Immature natural killer cell (primary cell): ENCODE measurements around the gene UGT1A4. TPM values are rescaled to one million over a fixed set of nuclear protein-coding genes. Genes with fewer than 3 reads are reported as not detected.
A peak's percentile ranks its signal among the peaks of the same experiment; 100 is the strongest.
"Not testable (repeated sequence)": the region's sequence is repeated elsewhere in the genome, so short reads cannot be mapped to it uniquely, and the experiment has no call there.

Experiments used
- DNase-seq, 3 donors: peaks; one replicate each; pipeline ENCODE4 v3.0.0; 2022; ENCODE audit warnings: mixed read lengths in 1 of 3
- H3K27ac Mint-ChIP-seq, 6 donors: one replicate each; pipeline ENCODE4 v1.8.0; 2020; ENCODE audit warnings: mixed read lengths in 6 of 6, mild to moderate bottlenecking in 5 of 6, inconsistent platforms in 4 of 6, moderate library complexity in 3 of 6
- H3K27me3 Mint-ChIP-seq, 3 donors: one replicate each; pipeline ENCODE4 v1.8.0; 2020 to 2021; ENCODE audit warnings: low read depth in 3 of 3, mild to moderate bottlenecking in 3 of 3, mixed read lengths in 3 of 3, moderate library complexity in 3 of 3, inconsistent platforms in 1 of 3
- H3K36me3 Mint-ChIP-seq, 3 donors: one replicate each; pipeline ENCODE4 v1.8.0; 2020; ENCODE audit warnings: mixed read lengths in 3 of 3, inconsistent platforms in 2 of 3, mild to moderate bottlenecking in 2 of 3
- H3K4me1 Mint-ChIP-seq, 2 donors: one replicate each; pipeline ENCODE4 v1.8.0; 2020; ENCODE audit warnings: inconsistent platforms in 2 of 2, mild to moderate bottlenecking in 2 of 2, mixed read lengths in 2 of 2, moderate library complexity in 1 of 2
- H3K4me3 Mint-ChIP-seq, 5 donors: one replicate each; pipeline ENCODE4 v1.8.0; 2020; ENCODE audit warnings: mild to moderate bottlenecking in 5 of 5, mixed read lengths in 5 of 5, inconsistent platforms in 3 of 5, moderate library complexity in 3 of 5
- H3K9me3 Mint-ChIP-seq, 6 donors: one replicate each; pipeline ENCODE4 v1.8.0; 2020; ENCODE audit warnings: mild to moderate bottlenecking in 6 of 6, mixed read lengths in 6 of 6, inconsistent platforms in 4 of 6, moderate library complexity in 3 of 6
- polyA plus RNA-seq, 3 donors: library from polyadenylated mRNA; unstranded; fragments of 300-500 nt; fragmentation: Illumina TruSeq; gene quantifications; one replicate each; pipeline ENCODE4 v1.2.3, GENCODE V29; 2021

Gene UGT1A4
- polyA plus RNA-seq, 3 donors from 2014 or later = not detected

GRCh38 chr2:233707940-233708644 lies 10.4 kb upstream of the UGT1A4 start:
- Mint-ChIP-seq H3K9me3 (peaks cover 0 to 6% (median 3%) of the 10 kb centered on the region in 6 donors), H3K4me3 (no peak overlapping the region), H3K27ac (no peak overlapping the region), H3K27me3 (peaks cover 0 to 15% (median 2%) of the 10 kb centered on the region in 3 donors), H3K4me1 (no peaks in the 10 kb centered on the region), H3K36me3 (peaks cover 0 to 3% (median 0%) of the 10 kb centered on the region in 3 donors)
- no peak for DNase-seq

GRCh38 chr2:233708942-233709341 lies 9.6 kb upstream of the UGT1A4 start:
- no peak for DNase-seq

GRCh38 chr2:233711312-233712008 lies 7.1 kb upstream of the UGT1A4 start:
- H3K4me1 Mint-ChIP-seq = no peaks in the 10 kb centered on the region
- no peaks in the 10 kb centered on the region for H3K36me3 Mint-ChIP-seq
- H3K4me3 Mint-ChIP-seq = no peak overlapping the region
- peaks cover 0 to 2% (median 0%) of the 10 kb centered on the region in 6 donors for H3K9me3 Mint-ChIP-seq
- no peak overlapping the region for H3K27ac Mint-ChIP-seq
- DNase-seq = peak; percentile 41 to 48 (median 46)
- H3K27me3 Mint-ChIP-seq = peaks cover 0 to 19% (median 2%) of the 10 kb centered on the region in 3 donors

More at GRCh38 chr2:233708942-233709341, 9.6 kb upstream of the UGT1A4 start:
- no peak overlapping the region for H3K4me3 Mint-ChIP-seq
- no peak overlapping the region for H3K27ac Mint-ChIP-seq
- peaks cover 0 to 3% (median 0%) of the 10 kb centered on the region in 3 donors for H3K36me3 Mint-ChIP-seq
- H3K9me3 Mint-ChIP-seq = peaks cover 0 to 6% (median 3%) of the 10 kb centered on the region in 6 donors
- no peaks in the 10 kb centered on the region for H3K4me1 Mint-ChIP-seq
- H3K27me3 Mint-ChIP-seq = peaks cover 0 to 20% (median 2%) of the 10 kb centered on the region in 3 donors

GRCh38 chr2:233712611-233713261 lies 5.8 kb upstream of the UGT1A4 start, which contains the start of gene UGT1A5:
UGT1A5 (plus strand) TSS chr2:233712907; CDS start chr2:233712992, 85 bp downstream.
- H3K9me3 Mint-ChIP-seq = peaks cover 0 to 2% (median 0%) of the 10 kb centered on the region in 6 donors
- peaks cover 0 to 15% (median 2%) of the 10 kb centered on the region in 3 donors for H3K27me3 Mint-ChIP-seq
- H3K27ac Mint-ChIP-seq = no peak within 1 kb of the TSS

GRCh38 chr2:233713262-233713615 lies 5.3 kb upstream of the UGT1A4 start:
- H3K36me3 Mint-ChIP-seq = no peaks in the 10 kb centered on the region
- no peaks in the 10 kb centered on the region for H3K4me1 Mint-ChIP-seq
- no peak overlapping the region for H3K4me3 Mint-ChIP-seq
- H3K9me3 Mint-ChIP-seq = peaks cover 0 to 2% (median 0%) of the 10 kb centered on the region in 6 donors
- DNase-seq = no peak
- H3K27me3 Mint-ChIP-seq = peaks cover 0 to 15% (median 4%) of the 10 kb centered on the region in 3 donors
- no peak overlapping the region for H3K27ac Mint-ChIP-seq

More at GRCh38 chr2:233712611-233713261, 5.8 kb upstream of the UGT1A4 start, which contains the start of gene UGT1A5:
- H3K4me1 Mint-ChIP-seq = no peaks in the 10 kb centered on the region
- no peak within 1 kb of the TSS for H3K4me3 Mint-ChIP-seq
- no peaks in the 10 kb centered on the region for H3K36me3 Mint-ChIP-seq
- DNase-seq = no peak

GRCh38 chr2:233714121-233714520 lies 4.4 kb upstream of the UGT1A4 start:
- DNase-seq = no peak
- H3K9me3 Mint-ChIP-seq = peaks cover 0 to 4% (median 0%) of the 10 kb centered on the region in 6 donors
- no peak overlapping the region for H3K4me3 Mint-ChIP-seq
- no peaks in the 10 kb centered on the region for H3K36me3 Mint-ChIP-seq
- H3K4me1 Mint-ChIP-seq = no peaks in the 10 kb centered on the region
- H3K27ac Mint-ChIP-seq = no peak overlapping the region
- peaks cover 1 to 13% (median 7%) of the 10 kb centered on the region in 3 donors for H3K27me3 Mint-ChIP-seq

- Mint-ChIP-seq H3K27me3 (peaks cover 2 to 15% (median 8%) of the 10 kb centered on the region in 3 donors), H3K4me1 (no peaks in the 10 kb centered on the region), H3K36me3 (no peaks in the 10 kb centered on the region), H3K4me3 (no peak within 1 kb of the TSS), H3K27ac (no peak within 1 kb of the TSS), H3K9me3 (no peaks in the 10 kb centered on the region)
- no peak for DNase-seq
Observed at GRCh38 chr2:233728723-233729301, 10.3 kb downstream of the UGT1A4 start, which contains the start of gene UGT1A3. UGT1A3 (plus strand) TSS chr2:233729042; CDS start chr2:233729127, 85 bp downstream.

- H3K27me3 Mint-ChIP-seq = peaks cover 3 to 28% (median 11%) of the 10 kb centered on the region in 3 donors
- not testable (repeated sequence) for H3K4me1 Mint-ChIP-seq, H3K36me3 Mint-ChIP-seq, H3K4me3 Mint-ChIP-seq, H3K27ac Mint-ChIP-seq, DNase-seq, H3K9me3 Mint-ChIP-seq
Observed at GRCh38 chr2:233736868-233737653, 18.5 kb downstream of the UGT1A4 start.

DNA sequence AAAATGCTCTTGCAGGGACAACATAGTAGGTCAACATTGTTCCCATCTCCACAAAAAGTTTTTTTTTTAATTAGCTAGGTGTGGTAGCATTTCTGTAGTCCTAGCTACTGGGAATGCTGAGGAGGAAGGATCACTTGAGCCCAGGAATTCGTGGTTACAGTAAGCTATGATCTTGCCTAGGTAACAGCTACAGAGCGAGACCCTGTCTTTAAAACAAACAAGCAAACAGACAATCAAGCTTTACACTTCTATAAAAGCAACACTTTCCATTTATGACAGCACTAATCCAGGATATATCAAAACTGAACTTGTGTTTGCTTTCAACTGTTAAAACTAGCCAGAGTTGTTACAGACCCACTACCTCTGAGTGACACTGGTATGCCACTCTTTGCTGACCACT lies 22.3 kb downstream of the UGT1A4 start:
- no peak for DNase-seq
- H3K9me3 Mint-ChIP-seq = no peaks in the 10 kb centered on the region
- peaks cover 3 to 8% (median 5%) of the 10 kb centered on the region in 3 donors for H3K27me3 Mint-ChIP-seq
- no peak overlapping the region for H3K4me3 Mint-ChIP-seq
- no peak overlapping the region for H3K27ac Mint-ChIP-seq
- no peaks in the 10 kb centered on the region for H3K36me3 Mint-ChIP-seq
- H3K4me1 Mint-ChIP-seq = no peaks in the 10 kb centered on the region

DNA sequence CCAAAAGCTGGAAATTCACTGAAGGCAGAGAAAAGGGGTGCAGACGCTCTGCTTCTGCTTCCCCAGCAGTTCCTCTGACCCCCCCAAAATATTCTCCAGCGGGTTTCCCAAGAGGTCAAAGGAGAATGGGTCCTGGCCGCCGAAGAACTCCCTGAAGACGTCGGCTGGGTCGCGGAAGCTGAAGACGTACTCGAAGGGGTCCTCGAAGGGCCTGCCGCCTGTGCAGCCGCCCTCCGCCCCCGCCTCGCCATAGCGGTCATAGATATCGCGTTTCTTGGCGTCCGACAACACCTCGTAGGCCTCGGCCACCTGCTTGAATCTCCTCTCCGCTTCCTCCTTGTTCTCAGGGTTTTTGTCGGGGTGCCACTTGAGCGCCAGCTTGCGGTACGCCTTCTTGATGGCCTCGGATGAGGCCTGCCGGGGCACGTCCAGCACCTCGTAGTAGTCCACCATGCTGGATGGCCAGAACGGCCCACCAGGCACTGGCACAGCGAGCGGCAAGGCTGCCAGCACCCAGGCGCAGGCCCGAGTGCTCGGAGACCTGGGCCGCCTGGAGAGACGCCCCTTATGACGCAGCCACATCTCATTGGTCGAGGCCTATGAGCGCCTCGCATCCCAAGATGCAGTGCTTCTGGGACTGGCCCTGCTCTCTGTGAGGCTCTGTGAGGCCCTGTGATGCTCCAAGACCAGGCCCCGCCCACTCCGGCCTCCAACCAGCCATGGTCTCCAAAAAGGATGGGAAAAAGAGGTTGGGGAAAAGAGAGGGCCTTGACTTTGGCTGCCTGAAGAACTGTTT lies 25.1 kb downstream of the UGT1A4 start:
- no peaks in the 10 kb centered on the region for H3K9me3 Mint-ChIP-seq
- no peaks in the 10 kb centered on the region for H3K36me3 Mint-ChIP-seq
- H3K27ac Mint-ChIP-seq = no peak overlapping the region
- no peaks in the 10 kb centered on the region for H3K4me1 Mint-ChIP-seq
- H3K27me3 Mint-ChIP-seq = peaks cover 3 to 5% (median 4%) of the 10 kb centered on the region in 3 donors
- no peak for DNase-seq
- H3K4me3 Mint-ChIP-seq = no peak overlapping the region

DNA sequence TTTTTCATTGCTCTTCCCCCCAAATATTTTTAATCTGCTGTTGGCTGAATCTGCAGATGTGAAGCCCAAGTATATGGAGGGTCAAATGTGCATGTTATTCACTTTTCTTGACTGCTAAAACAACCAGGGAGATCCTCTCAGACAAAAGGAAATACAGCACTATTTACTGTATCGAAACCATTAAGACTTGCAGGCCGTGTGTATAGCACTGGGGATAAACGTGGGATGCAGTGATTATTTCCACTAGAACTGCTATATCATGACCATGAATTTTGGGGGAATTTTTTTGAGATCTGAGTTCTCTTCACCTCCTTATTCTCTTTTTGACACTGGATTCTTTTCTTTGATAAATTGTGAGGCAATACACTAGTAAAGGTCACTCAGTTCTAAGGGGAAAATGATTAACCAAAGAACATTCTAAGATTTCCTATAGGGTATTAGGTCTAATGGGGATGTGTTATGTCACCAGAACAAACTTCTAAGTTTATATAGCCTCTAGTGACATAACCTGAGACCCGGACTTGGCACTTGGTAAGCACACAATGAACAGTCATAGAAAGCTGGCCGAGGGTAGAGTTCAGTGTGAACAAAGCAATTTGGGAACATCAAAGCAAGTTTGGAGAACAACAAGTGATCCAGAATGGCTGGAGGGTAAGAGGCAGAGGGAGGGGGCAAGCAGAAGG lies 26.7 kb downstream of the UGT1A4 start:
- Mint-ChIP-seq H3K9me3 (peaks cover 0 to 5% (median under 1%) of the 10 kb centered on the region in 6 donors), H3K36me3 (no peaks in the 10 kb centered on the region), H3K27me3 (peaks cover 0 to 7% (median 4%) of the 10 kb centered on the region in 3 donors), H3K4me3 (no peak overlapping the region), H3K27ac (no peak overlapping the region), H3K4me1 (no peaks in the 10 kb centered on the region)
- no peak for DNase-seq

GRCh38 chr2:233745838-233746237 lies 27.3 kb downstream of the UGT1A4 start:
- not testable (repeated sequence) for H3K4me1 Mint-ChIP-seq, H3K4me3 Mint-ChIP-seq, DNase-seq, H3K27ac Mint-ChIP-seq, H3K9me3 Mint-ChIP-seq, H3K36me3 Mint-ChIP-seq, H3K27me3 Mint-ChIP-seq
